OCI-LY7 (cell line): ENCODE measurements around the gene KCNH6. TPM values are rescaled to one million over a fixed set of nuclear protein-coding genes. Genes with fewer than 3 reads are reported as not detected.

Experiments
- BruUV-seq: library from RNA; stranded (reverse); fragments of 400-500 nt; replicated peaks from 2 replicates; lab custom pipeline; 2021; lab: Mats Ljungman, UMichigan
- CTCF ChIA-PET: fragments of 300-600 bp; sonication (Branson Sonifier 250); formaldehyde crosslinking; loops from one replicate; lab custom pipeline; 2022; ENCODE audit warnings: antibody characterized with exemption; ENCODE audit not compliant: unreplicated experiment; lab: Charles Lee
- POLR2A ChIA-PET: fragments of 300-600 bp; sonication (Branson Sonifier 250); formaldehyde crosslinking; loops from one replicate; lab custom pipeline; 2022; ENCODE audit warnings: antibody characterized with exemption; lab: Charles Lee
- DNase-seq: peaks from one replicate; pipeline ENCODE4 v3.0.0-alpha.2; 2015; ENCODE audit warnings: low spot score
- H2AFZ ChIP-seq: fragments of 200-600 bp; sonication (generic), shearing (Covaris generic); 2 replicates; pipeline ENCODE4 v1.6.1; 2014; ENCODE audit warnings: mild to moderate bottlenecking, antibody characterized with exemption, low read length, moderate library complexity
- H3K27ac ChIP-seq: fragments of 200-600 bp; sonication (generic); 2 replicates; pipeline ENCODE4 v1.5.1; 2014; ENCODE audit warnings: mixed run types, low read depth, mild to moderate bottlenecking, moderate library complexity, low read length, inconsistent platforms; ENCODE audit not compliant: poor library complexity, severe bottlenecking
- H3K36me3 ChIP-seq: fragments of 200-600 bp; sonication (generic); 2 replicates; pipeline ENCODE4 v1.6.1; 2014; ENCODE audit warnings: mild to moderate bottlenecking, antibody characterized with exemption, low read length, moderate library complexity, mixed read lengths; ENCODE audit not compliant: insufficient read depth
- H3K4me1 ChIP-seq: fragments of 200-600 bp; sonication (generic); 2 replicates; pipeline ENCODE4 v1.5.1; 2014; ENCODE audit warnings: mild to moderate bottlenecking, low read length; ENCODE audit not compliant: insufficient read depth, poor library complexity, severe bottlenecking
- H3K4me2 ChIP-seq: fragments of 200-600 bp; sonication (generic); 2 replicates; pipeline ENCODE4 v1.6.1; 2014; ENCODE audit warnings: mild to moderate bottlenecking, low read length
- H3K4me3 ChIP-seq: fragments of 200-600 bp; sonication (generic); 2 replicates; pipeline ENCODE4 v1.5.1; 2014; ENCODE audit warnings: mild to moderate bottlenecking, low read depth, low read length; ENCODE audit not compliant: poor library complexity, severe bottlenecking
- H3K79me2 ChIP-seq: fragments of 200-600 bp; sonication (generic); 2 replicates; pipeline ENCODE4 v1.6.1; 2016; ENCODE audit warnings: low read depth, mild to moderate bottlenecking, low read length, moderate library complexity, mixed read lengths; ENCODE audit not compliant: insufficient read depth
- H3K9me2 ChIP-seq: fragments of 200-600 bp; sonication (generic); 2 replicates; pipeline ENCODE4 v1.6.1; 2016; ENCODE audit warnings: mild to moderate bottlenecking, low read length, mixed read lengths; ENCODE audit not compliant: insufficient read depth
- H3K9me3 ChIP-seq: fragments of 200-600 bp; sonication (generic); 2 replicates; pipeline ENCODE4 v1.6.1; 2014; ENCODE audit warnings: mild to moderate bottlenecking, mixed run types, low read length, mixed read lengths
- H4K20me1 ChIP-seq: fragments of 200-600 bp; sonication (generic); 2 replicates; pipeline ENCODE4 v1.6.1; 2014; ENCODE audit warnings: mild to moderate bottlenecking, antibody characterized with exemption, low read length, moderate library complexity, mixed read lengths; ENCODE audit not compliant: insufficient read depth
- CTCF ChIP-seq: fragments of 200-600 bp; sonication (generic); conservative IDR thresholded peaks from 2 replicates; pipeline ENCODE4 v1.5.1; 2014; ENCODE audit warnings: mild to moderate bottlenecking, antibody characterized with exemption, low read length, moderate library complexity, mixed read lengths
- EZH2phosphoT487 ChIP-seq: fragments of 200-600 bp; sonication (generic); IDR thresholded peaks from 2 replicates; pipeline ENCODE4 v1.6.1; 2018; ENCODE audit warnings: low read depth, borderline replicate concordance, mild to moderate bottlenecking, mixed run types, antibody characterized with exemption, low read length, moderate library complexity, mixed read lengths
- intact Hi-C: fragments of 100-400 bp; cut with micrococcal nuclease; formaldehyde crosslinking; loops from one replicate; pipeline ENCODE4 v1.10.0; 2022; ENCODE audit not compliant: unreplicated experiment
- total RNA-seq, 2 experiments: library from RNA; depleted of rRNA in 1 of 2; stranded (reverse); fragments of >200 nt in 1 of 2; shearing (Covaris generic) in 1 of 2; gene quantifications; 2 replicates each; pipeline ENCODE4 v1.2.3, GENCODE V29; 2014 to 2022

The KCNH6 gene
- total RNA-seq, 2 experiments from 2014 or later = not detected

- H3K79me2 ChIP-seq = no peaks in the 10 kb centered on the region
- H3K4me1 ChIP-seq = no peaks in the 10 kb centered on the region
- no peak for DNase-seq
- POLR2A ChIA-PET = interaction anchor here (0.6 kb wide), 3 partner anchors 12 to 861 kb away, joined by 3 to 8 read pairs (median 3); no protein-coding TSS in a partner anchor
- CTCF ChIA-PET = no interaction called here
- H3K4me2 ChIP-seq = no peak overlapping the region
- no peaks in the 10 kb centered on the region for H3K36me3 ChIP-seq
- no peak overlapping the region for H2AFZ ChIP-seq
- intact Hi-C loops = no loop called here
- no peak overlapping the region for H3K4me3 ChIP-seq
- H3K27ac ChIP-seq = no peak overlapping the region
- BruUV-seq = no TSS peak
- no peak for TF ChIP-seq EZH2phosphoT487
- no peak for TF ChIP-seq CTCF
- no peaks in the 10 kb centered on the region for H3K9me3 ChIP-seq
- no peaks in the 10 kb centered on the region for H3K9me2 ChIP-seq
- no peaks in the 10 kb centered on the region for H4K20me1 ChIP-seq
Observed at GRCh38 chr17:63534078-63534570, 11.0 kb downstream of the KCNH6 start.

- Histone ChIP-seq H3K4me3 (no peak overlapping the region), H3K9me3 (no peaks in the 10 kb centered on the region), H3K79me2 (no peaks in the 10 kb centered on the region), H3K27ac (no peak overlapping the region), H3K4me1 (no peaks in the 10 kb centered on the region), H3K9me2 (no peaks in the 10 kb centered on the region), H4K20me1 (no peaks in the 10 kb centered on the region), H2AFZ (no peak overlapping the region), H3K36me3 (no peaks in the 10 kb centered on the region), H3K4me2 (no peak overlapping the region)
- ChIA-PET POLR2A (no interaction called here), CTCF (no interaction called here)
- no peak for DNase-seq
- BruUV-seq = no TSS peak
- intact Hi-C loops = no loop called here
- no peak for TF ChIP-seq EZH2phosphoT487
- no peak for TF ChIP-seq CTCF
Observed at GRCh38 chr17:63534816-63535455, 11.8 kb downstream of the KCNH6 start.

- Histone ChIP-seq H3K4me3 (no peak overlapping the region), H3K9me2 (no peaks in the 10 kb centered on the region), H3K79me2 (no peaks in the 10 kb centered on the region), H4K20me1 (no peaks in the 10 kb centered on the region), H3K9me3 (no peaks in the 10 kb centered on the region), H3K4me1 (no peaks in the 10 kb centered on the region), H3K36me3 (no peaks in the 10 kb centered on the region), H2AFZ (no peak overlapping the region), H3K4me2 (no peak overlapping the region), H3K27ac (no peak overlapping the region)
- BruUV-seq = no TSS peak
- ChIA-PET POLR2A (no interaction called here), CTCF (no interaction called here)
- no peak for DNase-seq
- no peak for TF ChIP-seq CTCF
- TF ChIP-seq EZH2phosphoT487 = no peak
- intact Hi-C loops = no loop called here
Observed at GRCh38 chr17:63535640-63536039, 12.5 kb downstream of the KCNH6 start.
